ENCODE results near the gene CPSF2.
"Not testable (repeated sequence)": the region's sequence is repeated elsewhere in the genome, so short reads cannot be mapped to it uniquely, and the experiment has no call there.

Gene CPSF2

GRCh38 chr14:92160619-92161018 lies 38.9 kb downstream of the CPSF2 start:
- no peak for DNase-seq

DNA sequence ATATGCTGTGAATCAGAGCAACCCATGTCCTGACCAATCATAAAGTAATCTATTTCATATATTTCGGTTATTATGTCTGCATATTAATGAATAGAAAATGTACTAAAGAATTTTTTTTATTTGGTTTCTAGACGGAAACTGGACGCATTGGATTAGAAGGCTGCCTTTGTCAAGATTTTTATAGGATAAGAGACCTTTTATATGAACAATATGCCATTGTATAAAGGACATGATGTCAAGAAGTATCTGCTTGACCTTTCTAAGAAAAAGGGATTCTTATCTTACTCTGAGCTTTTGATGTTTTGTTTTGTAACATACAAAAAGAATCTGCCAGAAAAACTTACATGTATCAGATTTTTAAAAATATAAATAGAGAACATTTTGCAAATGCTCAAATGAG lies 39.8 kb downstream of the CPSF2 start:
- no peak for DNase-seq

DNA sequence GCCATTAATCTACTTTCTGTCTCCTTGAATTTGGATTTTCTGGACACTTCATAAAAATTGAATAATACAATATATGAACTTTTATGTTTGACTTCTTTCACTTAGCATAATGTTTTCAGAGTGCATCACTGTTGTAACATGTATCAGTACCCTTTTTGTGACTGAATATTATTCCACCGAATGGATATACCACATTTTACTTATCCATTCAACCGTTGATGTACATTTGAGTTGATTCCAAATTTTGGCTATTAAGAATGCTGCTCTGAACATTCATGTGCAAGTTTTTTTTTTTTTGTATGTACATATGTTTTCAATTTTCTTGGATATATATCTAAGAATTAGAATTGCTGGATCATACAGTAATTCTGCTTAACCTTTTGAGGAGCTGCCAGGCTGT lies 43.2 kb downstream of the CPSF2 start:
- no peak for DNase-seq

DNA sequence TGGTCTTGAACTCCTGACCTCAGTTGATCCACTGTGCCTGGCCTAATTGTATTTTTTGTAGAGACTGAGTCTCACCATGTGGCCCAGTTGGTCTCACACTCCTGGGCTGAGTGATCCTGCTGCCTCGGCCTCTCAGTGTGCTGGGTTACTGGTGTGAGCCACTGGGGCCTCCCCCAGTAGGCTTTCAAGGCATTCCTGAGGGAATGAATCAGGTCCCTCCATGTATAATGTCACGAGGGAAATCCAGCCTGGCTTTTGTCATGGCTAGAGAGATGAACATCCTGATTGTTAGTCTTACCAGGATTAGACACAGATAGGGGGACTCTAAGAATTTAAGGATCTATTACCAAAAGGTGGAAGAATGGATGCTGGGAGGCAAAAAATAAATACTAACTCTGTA lies 51.9 kb downstream of the CPSF2 start:
- DNase-seq = no peak

GRCh38 chr14:92175811-92176210 lies 54.0 kb downstream of the CPSF2 start:
- no peak for DNase-seq

DNA sequence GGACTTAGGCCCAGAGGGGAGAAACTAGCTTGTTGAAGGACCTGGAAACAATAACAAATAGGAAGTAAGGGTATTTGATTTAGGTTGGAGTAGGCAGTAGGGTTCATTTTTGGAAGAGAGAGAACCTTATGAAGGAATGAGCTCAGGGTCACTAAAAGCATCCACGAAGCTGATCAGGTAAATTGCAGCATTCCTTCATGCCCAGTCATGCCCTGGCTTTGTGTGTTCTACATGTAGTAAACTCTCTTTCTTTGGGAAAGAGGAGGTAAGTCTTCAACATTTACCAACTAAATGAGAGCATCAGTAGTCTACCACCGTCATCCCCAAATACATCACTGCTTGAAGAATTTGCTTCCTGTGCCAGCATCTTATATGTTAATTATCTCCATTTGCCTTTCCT lies 54.7 kb downstream of the CPSF2 start:
- no peak for DNase-seq

GRCh38 chr14:92179178-92179577 lies 57.4 kb downstream of the CPSF2 start:
- DNase-seq = not testable (repeated sequence)

DNA sequence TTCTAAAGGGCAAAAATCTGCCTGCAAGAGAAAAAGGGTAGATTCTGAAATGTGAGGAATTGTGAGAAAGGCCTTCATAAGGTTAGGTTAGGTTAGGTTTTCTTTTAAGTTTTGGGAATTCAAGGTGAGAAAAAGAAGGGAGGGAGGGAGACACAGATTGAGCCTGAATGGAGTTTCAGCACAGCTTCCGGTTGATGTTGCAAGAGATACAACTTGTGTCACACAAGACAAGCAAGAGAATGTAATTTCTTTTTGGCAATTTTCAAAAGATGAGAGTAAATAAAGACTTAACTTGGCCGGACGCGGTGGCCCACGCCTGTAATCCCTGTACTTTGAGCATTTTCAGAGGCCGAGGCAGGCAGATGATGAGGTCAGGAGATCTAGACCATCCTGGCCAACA lies 63.8 kb downstream of the CPSF2 start:
- DNase-seq = no peak

GRCh38 chr14:92187616-92188015 lies 65.8 kb downstream of the CPSF2 start:
- DNase-seq = not testable (repeated sequence)

- no peak for DNase-seq
Measured at GRCh38 chr14:92190768-92191167, 69.0 kb downstream of the CPSF2 start.

DNA sequence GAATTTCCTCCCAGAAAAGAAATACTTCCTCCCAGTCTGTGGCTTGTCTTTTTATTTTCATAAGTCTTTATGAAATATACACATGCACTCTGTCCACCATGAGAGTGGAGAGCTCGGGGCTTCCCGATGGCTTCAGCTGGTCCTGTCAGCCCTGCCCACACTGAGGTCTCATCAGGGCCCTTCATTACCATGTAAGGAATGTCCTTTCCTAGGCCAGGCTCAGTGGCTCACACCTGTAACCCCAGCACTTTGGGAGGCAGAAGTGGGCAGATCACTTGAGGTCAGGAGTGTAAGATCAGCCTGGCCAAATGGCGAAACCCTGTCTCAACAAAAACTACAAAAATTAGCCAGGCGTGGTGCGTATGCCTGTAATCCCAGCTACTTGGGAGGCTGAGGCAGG lies 77.0 kb downstream of the CPSF2 start:
- DNase-seq = no peak

DNA sequence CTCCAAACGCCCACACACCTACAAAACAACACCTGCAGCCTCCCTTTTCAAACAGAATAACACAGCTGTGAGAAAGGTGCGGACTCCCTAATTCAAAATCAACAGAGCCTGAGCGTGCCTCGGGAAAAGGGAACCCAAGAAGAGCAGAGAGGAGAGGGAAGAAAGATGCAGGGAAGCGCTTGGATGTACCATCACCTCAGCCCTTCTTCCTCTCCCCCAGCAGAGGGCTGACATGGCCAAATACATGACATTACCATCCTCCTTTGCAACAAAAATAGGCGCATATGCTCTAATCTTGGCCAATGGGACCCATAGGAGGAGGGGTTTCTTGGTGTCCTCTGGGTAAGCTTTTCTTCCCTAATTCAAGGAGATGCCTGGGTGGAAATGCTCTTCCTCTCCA lies 78.0 kb downstream of the CPSF2 start:
- DNase-seq = no peak

GRCh38 chr14:92203116-92203515 lies 81.3 kb downstream of the CPSF2 start:
- DNase-seq = no peak

- DNase-seq = no peak
Measured at GRCh38 chr14:92204792-92205191, 83.0 kb downstream of the CPSF2 start.

GRCh38 chr14:92207012-92207927 lies 85.5 kb downstream of the CPSF2 start:
- no peak for DNase-seq

DNA sequence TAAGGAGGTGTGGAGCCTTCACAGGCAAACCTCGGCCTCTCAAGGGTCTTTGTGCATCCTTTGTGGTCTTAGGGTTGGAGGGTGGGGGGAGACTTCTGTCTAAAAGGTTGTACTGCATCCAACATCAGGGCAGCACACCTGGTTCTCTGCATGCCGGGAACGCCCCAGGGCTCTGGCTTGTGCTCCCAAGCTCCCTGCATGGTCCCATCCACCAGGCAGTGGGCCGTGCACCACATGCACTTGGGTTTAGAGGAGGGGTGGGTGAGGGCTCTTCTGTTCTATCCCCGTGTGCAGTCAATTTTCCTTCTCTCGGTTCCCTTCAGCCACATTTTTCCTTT lies 86.1 kb downstream of the CPSF2 start:
- DNase-seq = no peak

GRCh38 chr14:92209141-92209540 lies 87.4 kb downstream of the CPSF2 start:
- no peak for DNase-seq

- DNase-seq = not testable (repeated sequence)
Measured at GRCh38 chr14:92213125-92213524, 91.4 kb downstream of the CPSF2 start.

GRCh38 chr14:92215579-92215978 lies 93.8 kb downstream of the CPSF2 start:
- no peak for DNase-seq

GRCh38 chr14:92217936-92218335 lies 96.2 kb downstream of the CPSF2 start:
- no peak for DNase-seq
